Measurements from ENCODE around the gene MIGA1. TPM values are rescaled to one million over a fixed set of nuclear protein-coding genes. Genes with fewer than 3 reads are reported as not detected.
"Not testable (repeated sequence)": the region's sequence is repeated elsewhere in the genome, so short reads cannot be mapped to it uniquely, and the experiment has no call there.

The MIGA1 gene
- total RNA-seq, 1 experiment from 2014 or later, result 19.1 TPM

DNA sequence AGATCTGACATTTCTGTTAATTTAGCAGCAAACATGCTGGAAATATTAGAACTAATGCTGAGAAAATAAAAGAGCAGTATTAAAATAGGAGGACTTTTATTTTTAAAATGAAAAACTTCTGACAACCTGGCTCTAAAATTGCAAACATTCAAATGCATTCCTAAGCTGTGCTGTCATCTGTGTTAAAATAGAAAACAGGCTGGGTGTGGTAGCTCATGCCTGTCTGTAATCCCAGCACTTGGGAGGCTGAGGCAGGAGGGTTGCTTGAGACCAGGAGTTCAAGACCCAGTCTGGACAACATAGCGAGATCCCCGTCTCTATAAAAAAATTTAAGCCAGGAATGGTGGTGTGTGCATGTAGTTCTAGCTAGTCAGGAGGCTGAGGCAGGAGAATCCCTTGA is 44.6 kb downstream of the MIGA1 start:
- no peaks in the 10 kb centered on the region for H3K27me3 Mint-ChIP-seq (ENCODE audit: unreplicated experiment)
- H3K9me3 Mint-ChIP-seq (ENCODE audit: low read depth, unreplicated experiment), result no peaks in the 10 kb centered on the region
- BruUV-seq (replicated peaks), result no TSS peak
- peaks cover 5% of the 10 kb centered on the region for H3K4me1 Mint-ChIP-seq (ENCODE audit: low read depth, unreplicated experiment)
- intact Hi-C loops (cut with micrococcal nuclease; ENCODE audit: unreplicated experiment), result loop anchor here (2.0 kb wide), 1 partner anchor 291 kb away; no protein-coding TSS in a partner anchor
- no peak overlapping the region for H3K4me3 Mint-ChIP-seq (ENCODE audit: low read depth, unreplicated experiment)
- H3K36me3 Mint-ChIP-seq (ENCODE audit: insufficient read depth, unreplicated experiment), result no peaks in the 10 kb centered on the region
- TF ChIP-seq, protein P1, sequence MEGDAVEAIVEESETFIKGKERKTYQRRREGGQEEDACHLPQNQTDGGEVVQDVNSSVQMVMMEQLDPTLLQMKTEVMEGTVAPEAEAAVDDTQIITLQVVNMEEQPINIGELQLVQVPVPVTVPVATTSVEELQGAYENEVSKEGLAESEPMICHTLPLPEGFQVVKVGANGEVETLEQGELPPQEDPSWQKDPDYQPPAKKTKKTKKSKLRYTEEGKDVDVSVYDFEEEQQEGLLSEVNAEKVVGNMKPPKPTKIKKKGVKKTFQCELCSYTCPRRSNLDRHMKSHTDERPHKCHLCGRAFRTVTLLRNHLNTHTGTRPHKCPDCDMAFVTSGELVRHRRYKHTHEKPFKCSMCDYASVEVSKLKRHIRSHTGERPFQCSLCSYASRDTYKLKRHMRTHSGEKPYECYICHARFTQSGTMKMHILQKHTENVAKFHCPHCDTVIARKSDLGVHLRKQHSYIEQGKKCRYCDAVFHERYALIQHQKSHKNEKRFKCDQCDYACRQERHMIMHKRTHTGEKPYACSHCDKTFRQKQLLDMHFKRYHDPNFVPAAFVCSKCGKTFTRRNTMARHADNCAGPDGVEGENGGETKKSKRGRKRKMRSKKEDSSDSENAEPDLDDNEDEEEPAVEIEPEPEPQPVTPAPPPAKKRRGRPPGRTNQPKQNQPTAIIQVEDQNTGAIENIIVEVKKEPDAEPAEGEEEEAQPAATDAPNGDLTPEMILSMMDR (IDR thresholded peaks at IDR 0.05; ENCODE audit: unreplicated experiment), result no peak
- peak; percentile 10 for DNase-seq
- no peak overlapping the region for H3K27ac Mint-ChIP-seq (ENCODE audit: unreplicated experiment)
- CTCF ChIA-PET, result no interaction called here

DNA sequence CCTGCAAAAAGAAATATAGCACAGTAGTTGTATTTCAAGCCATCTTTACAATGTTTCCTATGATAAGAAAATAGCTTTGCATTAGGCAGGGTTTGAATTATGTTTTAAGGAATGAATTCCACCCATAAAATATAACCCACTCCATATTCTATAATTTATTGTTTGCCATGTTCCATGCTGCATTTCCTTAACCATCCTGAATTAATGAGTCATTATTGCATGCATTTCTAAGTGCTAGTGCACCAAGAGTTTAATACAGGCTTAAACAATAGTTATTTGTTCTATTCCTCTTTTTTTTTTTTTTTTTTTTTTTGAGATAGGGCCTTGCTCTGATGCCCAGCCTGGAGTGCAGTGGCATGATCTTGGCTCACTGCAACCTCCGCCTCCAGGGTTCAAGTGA is 45.2 kb downstream of the MIGA1 start:
- peaks cover 5% of the 10 kb centered on the region for H3K4me1 Mint-ChIP-seq (ENCODE audit: low read depth, unreplicated experiment)
- no peaks in the 10 kb centered on the region for H3K36me3 Mint-ChIP-seq (ENCODE audit: insufficient read depth, unreplicated experiment)
- TF ChIP-seq, protein P1 (IDR thresholded peaks at IDR 0.05; ENCODE audit: unreplicated experiment), result no peak
- BruUV-seq (replicated peaks), result no TSS peak
- intact Hi-C loops (cut with micrococcal nuclease; ENCODE audit: unreplicated experiment), result loop anchor here (1.0 to 2.0 kb wide), 2 partner anchors 76 to 290 kb away; no protein-coding TSS in a partner anchor
- CTCF ChIA-PET, result no interaction called here
- H3K9me3 Mint-ChIP-seq (ENCODE audit: low read depth, unreplicated experiment), result no peaks in the 10 kb centered on the region
- no peak overlapping the region for H3K27ac Mint-ChIP-seq (ENCODE audit: unreplicated experiment)
- DNase-seq, result no peak
- no peak overlapping the region for H3K4me3 Mint-ChIP-seq (ENCODE audit: low read depth, unreplicated experiment)
- H3K27me3 Mint-ChIP-seq (ENCODE audit: unreplicated experiment), result no peaks in the 10 kb centered on the region

DNA sequence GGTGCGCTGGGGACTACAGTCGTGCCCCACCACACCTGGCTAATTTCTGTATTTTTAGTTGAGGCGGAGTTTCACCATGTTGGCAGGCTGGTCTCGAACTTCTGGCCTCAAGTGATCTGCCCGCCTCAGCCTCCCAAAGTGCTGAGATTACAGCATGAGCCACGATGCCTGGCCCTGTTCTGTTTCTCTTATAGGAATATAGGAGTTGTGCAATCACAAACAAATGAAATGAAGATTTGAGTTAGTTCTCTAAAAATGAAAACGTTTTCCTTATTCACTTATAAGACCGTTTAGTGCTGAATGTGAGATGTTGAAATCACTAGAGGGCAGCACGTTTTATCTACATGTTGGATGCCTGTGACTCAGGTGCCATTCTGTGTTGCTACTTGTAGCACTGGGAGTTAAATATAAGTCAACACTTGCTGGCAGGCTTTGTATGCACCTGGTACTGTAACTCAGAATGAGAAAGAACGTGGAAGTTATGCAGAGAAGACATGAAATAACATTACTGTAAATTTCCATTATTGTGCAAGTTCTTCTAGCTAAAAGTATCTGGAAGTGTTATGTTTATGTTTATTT is 45.8 kb downstream of the MIGA1 start:
- intact Hi-C loops (cut with micrococcal nuclease; ENCODE audit: unreplicated experiment), result loop anchor here (1.0 to 2.0 kb wide), 2 partner anchors 75 to 290 kb away; no protein-coding TSS in a partner anchor
- Mint-ChIP-seq H3K9me3 (ENCODE audit: low read depth, unreplicated experiment) (no peaks in the 10 kb centered on the region), H3K27me3 (ENCODE audit: unreplicated experiment) (no peaks in the 10 kb centered on the region), H3K27ac (ENCODE audit: unreplicated experiment) (no peak overlapping the region), H3K4me3 (ENCODE audit: low read depth, unreplicated experiment) (no peak overlapping the region), H3K36me3 (ENCODE audit: insufficient read depth, unreplicated experiment) (no peaks in the 10 kb centered on the region), H3K4me1 (ENCODE audit: low read depth, unreplicated experiment) (peaks cover 5% of the 10 kb centered on the region)
- peak; percentile 20 for DNase-seq
- TF ChIP-seq, protein P1 (IDR thresholded peaks at IDR 0.05; ENCODE audit: unreplicated experiment), result no peak
- BruUV-seq (replicated peaks), result no TSS peak
- CTCF ChIA-PET, result interaction anchor here (1.0 kb wide), 1 partner anchor 63 kb away, joined by 9 read pairs; the partner anchor contains the start of gene NEXN

DNA sequence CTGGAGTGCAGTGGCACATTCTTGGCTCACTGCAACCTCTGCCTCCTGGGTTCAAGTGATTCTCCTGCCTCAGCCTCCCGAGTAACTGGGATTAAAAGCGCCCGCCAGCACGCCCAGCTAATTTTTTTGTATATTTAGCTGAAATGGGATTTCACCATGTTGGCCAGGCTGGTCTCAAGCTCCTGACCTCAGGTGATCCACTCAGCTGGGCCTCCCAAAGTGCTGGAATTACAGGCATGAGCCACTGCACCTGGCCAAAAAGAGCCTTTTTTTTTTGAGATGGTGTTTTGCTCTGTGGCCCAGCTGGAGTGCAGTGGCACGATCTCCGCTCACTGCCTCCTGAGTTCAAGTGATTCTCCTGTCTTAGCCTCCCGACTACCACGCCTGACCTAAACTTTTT is 47.4 kb downstream of the MIGA1 start:
- H3K27me3 Mint-ChIP-seq (ENCODE audit: unreplicated experiment); H3K27ac Mint-ChIP-seq (ENCODE audit: unreplicated experiment); H3K9me3 Mint-ChIP-seq (ENCODE audit: low read depth, unreplicated experiment); H3K4me3 Mint-ChIP-seq (ENCODE audit: low read depth, unreplicated experiment); DNase-seq; CTCF ChIA-PET; BruUV-seq (replicated peaks); H3K4me1 Mint-ChIP-seq (ENCODE audit: low read depth, unreplicated experiment); intact Hi-C loops (cut with micrococcal nuclease; ENCODE audit: unreplicated experiment); H3K36me3 Mint-ChIP-seq (ENCODE audit: insufficient read depth, unreplicated experiment): not testable (repeated sequence)

DNA sequence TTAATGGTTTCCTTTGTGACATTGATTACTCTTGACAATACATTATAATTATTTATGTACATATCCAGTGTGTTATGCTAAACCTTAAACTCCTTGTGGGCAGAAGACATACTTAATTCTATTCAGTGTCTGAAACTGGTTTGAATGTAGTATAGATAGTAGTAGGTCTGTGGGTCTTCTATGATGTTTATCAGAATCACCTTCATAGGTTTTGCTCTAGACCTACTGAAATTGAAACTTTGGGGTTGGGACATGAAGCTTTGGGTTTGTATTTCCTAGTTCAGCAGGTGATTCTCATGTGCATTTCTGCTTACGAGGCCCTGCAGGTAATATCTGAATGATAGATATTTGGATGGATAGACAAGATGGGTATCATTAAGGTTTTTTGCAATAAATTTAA is 48.6 kb downstream of the MIGA1 start:
- Mint-ChIP-seq H3K27ac (ENCODE audit: unreplicated experiment) (no peak overlapping the region), H3K4me1 (ENCODE audit: low read depth, unreplicated experiment) (peaks cover 5% of the 10 kb centered on the region), H3K36me3 (ENCODE audit: insufficient read depth, unreplicated experiment) (no peaks in the 10 kb centered on the region), H3K9me3 (ENCODE audit: low read depth, unreplicated experiment) (no peaks in the 10 kb centered on the region), H3K27me3 (ENCODE audit: unreplicated experiment) (no peaks in the 10 kb centered on the region), H3K4me3 (ENCODE audit: low read depth, unreplicated experiment) (no peak overlapping the region)
- DNase-seq, result no peak
- intact Hi-C loops (cut with micrococcal nuclease; ENCODE audit: unreplicated experiment), result no loop called here
- BruUV-seq (replicated peaks), result no TSS peak
- TF ChIP-seq, protein P1 (IDR thresholded peaks at IDR 0.05; ENCODE audit: unreplicated experiment), result no peak
- CTCF ChIA-PET, result no interaction called here

Measured in Calu3 (cell line).